Right ventricle myocardium superior (tissue), 1 donor: ENCODE results near the gene GDF7. TPM values are rescaled to one million over a fixed set of nuclear protein-coding genes. Genes with fewer than 3 reads are reported as not detected.

ENCODE experiments used
- ATAC-seq: fragments of 200-7000 bp; cut with Tn5 transposase; one replicate; pipeline ENCODE4 v1.9.1; 2020; ENCODE audit warnings: mild to moderate bottlenecking; ENCODE audit not compliant: poor library complexity
- DNase-seq: peaks from one replicate; pipeline ENCODE4 v3.0.0-alpha.2; 2020
- intact Hi-C: fragments of 100-400 bp; cut with DNase I; formaldehyde crosslinking; loops from one replicate; pipeline ENCODE4 v1.11.2; 2022
- total RNA-seq: library from RNA; stranded (reverse); fragmentation: NEBNext Ultra II Directional; extraction: Animal tissue kit (Norgen Biotek cat#: 25700); gene quantifications from one replicate; pipeline ENCODE4 v1.2.1, GENCODE V29; 2021
- donor health status: DM: no; HTN: yes; CAD: no; lungs with severe emphysema.

GDF7 gene
- total RNA-seq, 1 donor from 2014 or later, result 0.38 TPM

- DNase-seq (peak; percentile 37), ATAC-seq (no peak)
- intact Hi-C loops, result no loop called here
These were observed 14.0 kb upstream of the GDF7 start for GRCh38 chr2:20652673-20653575.

GRCh38 chr2:20653695-20654534 lies 13.0 kb upstream of the GDF7 start:
- DNase-seq, result peak; percentile 38
- intact Hi-C loops, result no loop called here
- no peak for ATAC-seq

GRCh38 chr2:20654535-20654813 lies 12.5 kb upstream of the GDF7 start:
- intact Hi-C loops, result no loop called here
- no peak for DNase-seq
- no peak for ATAC-seq

- no peak for ATAC-seq
- peak; percentile 8 for DNase-seq
- intact Hi-C loops, result no loop called here
These were observed 10.4 kb upstream of the GDF7 start for GRCh38 chr2:20656561-20656960.

- no peak for ATAC-seq
- intact Hi-C loops, result no loop called here
- peak; percentile 28 for DNase-seq
These were observed 9.3 kb upstream of the GDF7 start for GRCh38 chr2:20657522-20658235.

- intact Hi-C loops, result loop anchor here (5.0 kb wide), 1 partner anchor 457 kb away; no protein-coding TSS in a partner anchor
- no peak for DNase-seq
- no peak for ATAC-seq
These were observed 6.2 kb upstream of the GDF7 start for GRCh38 chr2:20660506-20661420.

- DNase-seq, result peak; percentile 69
- ATAC-seq, result peak; percentile 89
- intact Hi-C loops, result loop anchor here (2.0 to 5.0 kb wide), 2 partner anchors 301 to 456 kb away; no protein-coding TSS in a partner anchor
These were observed 5.3 kb upstream of the GDF7 start for GRCh38 chr2:20661421-20662307.

- intact Hi-C loops, result loop anchor here (2.0 to 5.0 kb wide), 2 partner anchors 300 to 455 kb away; no protein-coding TSS in a partner anchor
- ATAC-seq (no peak), DNase-seq (peak; percentile 7)
These were observed 4.5 kb upstream of the GDF7 start for GRCh38 chr2:20662308-20662937.

GRCh38 chr2:20663196-20664070 lies 3.5 kb upstream of the GDF7 start:
- ATAC-seq (no peak), DNase-seq (peak; percentile 24)
- intact Hi-C loops, result loop anchor here (2.0 to 5.0 kb wide), 2 partner anchors 299 to 454 kb away; no protein-coding TSS in a partner anchor

GRCh38 chr2:20664071-20664390 lies 2.9 kb upstream of the GDF7 start:
- intact Hi-C loops, result loop anchor here (5.0 kb wide), 1 partner anchor 453 kb away; no protein-coding TSS in a partner anchor
- ATAC-seq, result no peak
- no peak for DNase-seq

- DNase-seq (peak; percentile 11), ATAC-seq (no peak)
- intact Hi-C loops, result loop anchor here (5.0 kb wide), 1 partner anchor 453 kb away; no protein-coding TSS in a partner anchor
These were observed 2.3 kb upstream of the GDF7 start for GRCh38 chr2:20664431-20665242.

GRCh38 chr2:20665243-20666004 lies 1.5 kb upstream of the GDF7 start:
- DNase-seq (peak; percentile 33), ATAC-seq (no peak)
- intact Hi-C loops, result no loop called here

- intact Hi-C loops, result no loop called here
- DNase-seq (no peak), ATAC-seq (no peak)
These were observed 990 bp upstream of the GDF7 start for GRCh38 chr2:20666005-20666303.

- peak; percentile 39 for DNase-seq
- intact Hi-C loops, result no loop called here
- ATAC-seq, result no peak
These were observed 197 bp downstream of the GDF7 start for GRCh38 chr2:20667151-20667530.
